Kidney epithelial cell (primary cell): ENCODE results near the gene HEBP2. TPM values are rescaled to one million over a fixed set of nuclear protein-coding genes. Genes with fewer than 3 reads are reported as not detected.
"Not testable (repeated sequence)": the region's sequence is repeated elsewhere in the genome, so short reads cannot be mapped to it uniquely, and the experiment has no call there.

Experiments
- DNase-seq: peaks from one replicate; pipeline ENCODE4 v3.0.0-alpha.2; 2010; ENCODE audit warnings: low read depth
- H3K27me3 ChIP-seq: 2 replicates; pipeline ENCODE4 v1.6.0; 2011; ENCODE audit warnings: low read length; ENCODE audit not compliant: control insufficient read depth, insufficient read depth
- H3K36me3 ChIP-seq: 2 replicates; pipeline ENCODE4 v1.5.1; 2011; ENCODE audit warnings: low read length; ENCODE audit not compliant: control insufficient read depth, insufficient read depth
- H3K4me3 ChIP-seq: 2 replicates; pipeline ENCODE4 v1.5.1; 2011; ENCODE audit warnings: low read depth, mild to moderate bottlenecking, control low read depth, low read length
- CTCF ChIP-seq: IDR thresholded peaks from 2 replicates; pipeline ENCODE4 v1.5.1; 2011; ENCODE audit warnings: mild to moderate bottlenecking, moderate library complexity, low read length, control low read depth, inconsistent platforms; ENCODE audit not compliant: insufficient read depth, poor library complexity, severe bottlenecking
- total RNA-seq: library from RNA; depleted of rRNA; stranded (reverse); fragments of >200 nt; gene quantifications from 2 replicates; pipeline ENCODE4 v1.2.3, GENCODE V29; 2015

HEBP2 gene
- 82.1 and 89.5 TPM in 2 replicates for total RNA-seq

- H3K4me3 ChIP-seq: peak within 1 kb of the TSS; percentile 59
- peak; percentile 59 for DNase-seq
Measured at GRCh38 chr6:138403801-138404665, at the start of gene HEBP2. TSS of gene HEBP2 (plus strand) at chr6:138404223. CDS start at chr6:138404496, 273 bp downstream.

GRCh38 chr6:138357928-138358327 is 46.1 kb upstream of the HEBP2 start:
- Histone ChIP-seq H3K27me3 (no peaks in the 10 kb centered on the region), H3K4me3 (no peak overlapping the region), H3K36me3 (no peaks in the 10 kb centered on the region)
- DNase-seq: no peak
- no peak for TF ChIP-seq CTCF

More at GRCh38 chr6:138403801-138404665, at the start of gene HEBP2:
- TF ChIP-seq CTCF: peak; percentile 32
- peaks cover 1% of the 10 kb centered on the region for H3K36me3 ChIP-seq
- no peaks in the 10 kb centered on the region for H3K27me3 ChIP-seq

- H3K27me3 ChIP-seq, H3K4me3 ChIP-seq, DNase-seq, H3K36me3 ChIP-seq: not testable (repeated sequence)
Measured at GRCh38 chr6:138368684-138369083, 35.3 kb upstream of the HEBP2 start.

- no peak for TF ChIP-seq CTCF
- DNase-seq: no peak
- H3K27me3 ChIP-seq: no peaks in the 10 kb centered on the region
- no peak overlapping the region for H3K4me3 ChIP-seq
- no peaks in the 10 kb centered on the region for H3K36me3 ChIP-seq
Measured at GRCh38 chr6:138370631-138371451, 33.2 kb upstream of the HEBP2 start.

GRCh38 chr6:138371452-138371711 is 32.6 kb upstream of the HEBP2 start:
- Histone ChIP-seq H3K4me3 (no peak overlapping the region), H3K36me3 (no peaks in the 10 kb centered on the region), H3K27me3 (no peaks in the 10 kb centered on the region)
- DNase-seq: no peak
- TF ChIP-seq CTCF: no peak

- Histone ChIP-seq H3K4me3 (no peak overlapping the region), H3K27me3 (no peaks in the 10 kb centered on the region), H3K36me3 (no peaks in the 10 kb centered on the region)
- no peak for TF ChIP-seq CTCF
- no peak for DNase-seq
Measured at GRCh38 chr6:138371720-138372119, 32.3 kb upstream of the HEBP2 start.
